ENCODE measurements around the gene CABP2.

Gene CABP2

DNA sequence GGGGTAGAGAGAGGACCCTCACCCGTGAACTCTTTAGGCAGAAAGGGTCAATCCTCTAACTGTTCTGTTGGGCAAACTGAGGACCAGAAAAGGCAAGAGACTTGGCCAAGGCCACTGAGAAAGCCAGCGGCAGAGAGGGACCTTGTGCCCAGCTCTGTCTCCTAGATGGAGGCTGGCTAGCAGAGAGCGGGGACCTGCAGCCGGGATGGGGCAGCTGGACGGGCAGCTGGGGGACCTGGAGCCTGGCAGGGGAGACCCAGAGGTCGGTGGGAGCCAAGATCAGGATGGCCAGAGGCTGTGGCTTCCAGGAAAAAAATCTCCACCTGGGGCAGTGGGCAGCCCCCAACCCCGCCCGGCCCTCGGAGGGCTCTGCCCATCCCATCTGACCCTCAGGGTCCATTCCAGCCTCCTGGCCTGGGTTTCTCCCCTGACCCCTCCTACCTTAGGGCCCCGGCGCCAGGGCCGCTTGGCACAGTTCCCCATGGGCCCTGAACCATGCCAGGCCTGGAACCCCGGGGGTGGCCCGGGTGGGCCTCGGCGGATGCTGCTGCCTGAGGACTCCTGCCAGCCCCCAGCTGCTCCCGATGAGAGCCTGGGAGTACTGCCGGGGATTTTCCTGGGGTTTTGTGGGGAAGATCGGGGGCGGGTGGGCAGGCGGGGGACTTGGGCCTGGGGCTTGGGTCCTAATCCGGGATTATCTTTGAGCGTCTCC lies at the start of gene CABP2:
Gene CABP2 (minus strand): TSS at position 603 of the 712 bp plus-strand sequence. CDS start 120 bp downstream, at position 483.
- no peak for DNase-seq (ENCODE audit: extremely low read depth, low read depth)
- TF ChIP-seq, protein P1, sequence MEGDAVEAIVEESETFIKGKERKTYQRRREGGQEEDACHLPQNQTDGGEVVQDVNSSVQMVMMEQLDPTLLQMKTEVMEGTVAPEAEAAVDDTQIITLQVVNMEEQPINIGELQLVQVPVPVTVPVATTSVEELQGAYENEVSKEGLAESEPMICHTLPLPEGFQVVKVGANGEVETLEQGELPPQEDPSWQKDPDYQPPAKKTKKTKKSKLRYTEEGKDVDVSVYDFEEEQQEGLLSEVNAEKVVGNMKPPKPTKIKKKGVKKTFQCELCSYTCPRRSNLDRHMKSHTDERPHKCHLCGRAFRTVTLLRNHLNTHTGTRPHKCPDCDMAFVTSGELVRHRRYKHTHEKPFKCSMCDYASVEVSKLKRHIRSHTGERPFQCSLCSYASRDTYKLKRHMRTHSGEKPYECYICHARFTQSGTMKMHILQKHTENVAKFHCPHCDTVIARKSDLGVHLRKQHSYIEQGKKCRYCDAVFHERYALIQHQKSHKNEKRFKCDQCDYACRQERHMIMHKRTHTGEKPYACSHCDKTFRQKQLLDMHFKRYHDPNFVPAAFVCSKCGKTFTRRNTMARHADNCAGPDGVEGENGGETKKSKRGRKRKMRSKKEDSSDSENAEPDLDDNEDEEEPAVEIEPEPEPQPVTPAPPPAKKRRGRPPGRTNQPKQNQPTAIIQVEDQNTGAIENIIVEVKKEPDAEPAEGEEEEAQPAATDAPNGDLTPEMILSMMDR (IDR thresholded peaks at IDR 0.05; ENCODE audit: low read depth, low read length), result no peak

- DNase-seq (ENCODE audit: extremely low read depth, low read depth), result peak; percentile 15
These were observed 49.6 kb upstream of the CABP2 start for GRCh38 chr11:67572747-67573419.

DNA sequence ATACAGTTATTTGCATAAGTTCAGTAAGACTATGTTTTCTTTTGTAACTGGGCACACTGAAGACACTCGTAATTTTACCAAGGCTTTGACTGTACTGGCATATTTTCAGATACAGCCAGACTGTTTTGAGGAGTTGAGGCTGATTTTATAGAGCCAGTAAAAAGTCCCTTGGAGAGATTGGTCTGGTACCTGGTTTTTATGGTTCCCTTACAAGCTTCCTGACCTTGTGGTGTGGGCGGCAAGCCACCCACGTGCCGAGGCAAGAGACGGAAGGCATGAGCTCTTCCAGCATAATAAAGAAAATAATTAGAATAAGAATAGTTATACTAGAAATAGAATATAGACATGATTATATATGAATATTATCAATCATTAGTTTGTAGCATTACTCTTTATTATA lies 49.1 kb upstream of the CABP2 start:
- TF ChIP-seq, protein P1 (IDR thresholded peaks at IDR 0.05; ENCODE audit: low read depth, low read length), result no peak
- DNase-seq (ENCODE audit: extremely low read depth, low read depth), result no peak

More at GRCh38 chr11:67572747-67573419, 49.6 kb upstream of the CABP2 start:
- TF ChIP-seq, protein P1 (IDR thresholded peaks at IDR 0.05; ENCODE audit: low read depth, low read length), result peak; percentile 75

- DNase-seq (ENCODE audit: extremely low read depth, low read depth), result no peak
- TF ChIP-seq, protein P1 (IDR thresholded peaks at IDR 0.05; ENCODE audit: low read depth, low read length), result no peak
These were observed 48.2 kb upstream of the CABP2 start for GRCh38 chr11:67571443-67571842.

GRCh38 chr11:67564230-67564629 lies 41.0 kb upstream of the CABP2 start:
- no peak for DNase-seq (ENCODE audit: extremely low read depth, low read depth)
- TF ChIP-seq, protein P1 (IDR thresholded peaks at IDR 0.05; ENCODE audit: low read depth, low read length), result no peak

DNA sequence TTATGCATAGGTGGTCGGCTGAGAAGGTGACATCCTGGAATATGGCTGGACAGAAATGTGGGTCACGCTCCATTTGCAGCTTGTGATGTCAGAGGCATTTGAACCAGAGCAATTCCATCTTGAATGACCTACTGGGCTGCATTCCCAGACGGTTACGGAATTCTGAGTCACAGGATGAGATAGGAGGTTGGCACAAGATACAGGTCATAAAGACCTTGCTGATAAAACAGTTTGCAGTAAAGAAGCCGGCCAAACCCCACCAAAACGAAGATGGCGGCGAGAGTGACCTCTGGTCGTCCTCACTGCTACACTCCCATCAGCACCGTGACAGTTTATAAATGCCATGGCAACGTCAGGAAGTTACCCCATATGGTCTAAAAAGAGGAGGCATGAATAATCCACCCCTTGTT lies 40.5 kb upstream of the CABP2 start:
- DNase-seq (ENCODE audit: extremely low read depth, low read depth), result peak; percentile 57

DNA sequence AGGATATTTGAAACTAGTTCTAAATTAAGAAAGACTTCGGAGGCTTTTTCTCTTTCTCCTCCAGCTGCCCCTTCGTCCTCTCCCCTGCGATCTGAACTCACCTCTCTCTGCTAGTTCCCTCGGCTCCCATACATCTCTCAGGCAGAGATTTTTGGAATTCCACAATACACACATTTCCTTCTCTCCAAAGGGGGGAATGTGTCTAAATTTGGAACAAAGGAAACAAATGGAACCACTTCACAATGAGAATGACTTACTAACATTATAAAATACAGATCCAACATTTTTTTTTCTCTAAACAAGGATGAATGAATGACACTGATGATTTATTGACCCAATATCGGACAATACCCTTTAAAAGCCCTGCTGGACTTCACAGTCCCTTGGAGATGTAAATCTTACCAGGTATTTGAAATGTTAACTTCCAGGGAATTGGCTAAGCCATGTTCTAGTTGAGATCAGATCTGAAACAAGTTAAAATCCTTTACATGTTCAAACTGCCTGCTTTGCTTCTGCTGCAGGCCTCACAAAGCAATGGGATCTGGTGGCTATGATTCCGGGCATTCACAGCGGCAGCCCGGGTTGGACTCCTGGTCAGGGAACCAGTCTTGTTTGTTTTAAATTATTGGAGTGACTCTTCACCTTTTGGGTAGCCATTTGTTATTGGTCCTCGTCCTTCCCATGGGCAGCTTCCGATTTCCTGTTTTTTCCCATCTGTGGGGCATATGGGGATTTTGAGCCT lies 39.9 kb upstream of the CABP2 start:
- no peak for DNase-seq (ENCODE audit: extremely low read depth, low read depth)
- TF ChIP-seq, protein P1 (IDR thresholded peaks at IDR 0.05; ENCODE audit: low read depth, low read length), result no peak

All from AG09319 (cell line).